Fibroblast of lung (primary cell): ENCODE measurements around the gene CD48. TPM values are rescaled to one million over a fixed set of nuclear protein-coding genes. Genes with fewer than 3 reads are reported as not detected.

Experiments used
- DNase-seq, 2 donors: peaks; one replicate each; pipeline versions ENCODE4 v3.0.0 to v3.0.0-alpha.2; 2010; ENCODE audit warnings: low read depth in 2 of 2
- H2AFZ ChIP-seq: 2 replicates; pipeline ENCODE4 v1.5.1; 2012; ENCODE audit warnings: low read length, control low read depth, inconsistent platforms
- H3K27ac ChIP-seq: 2 replicates; pipeline ENCODE4 v1.5.1; 2011; ENCODE audit warnings: low read length, control low read depth; ENCODE audit not compliant: insufficient read depth
- H3K27me3 ChIP-seq: 2 replicates; pipeline ENCODE4 v1.5.1; 2011; ENCODE audit warnings: mild to moderate bottlenecking, low read length; ENCODE audit not compliant: control insufficient read depth, insufficient read depth
- H3K36me3 ChIP-seq: 2 replicates; pipeline ENCODE4 v1.5.1; 2011; ENCODE audit warnings: low read length; ENCODE audit not compliant: control insufficient read depth, insufficient read depth
- H3K4me1 ChIP-seq: 2 replicates; pipeline ENCODE4 v1.5.1; 2011; ENCODE audit warnings: low read length; ENCODE audit not compliant: control insufficient read depth, insufficient read depth; ENCODE audit errors: extremely low read depth
- H3K4me2 ChIP-seq: 2 replicates; pipeline ENCODE4 v1.5.1; 2011; ENCODE audit warnings: low read length, control low read depth; ENCODE audit not compliant: insufficient read depth; ENCODE audit errors: extremely low read depth
- H3K4me3 ChIP-seq, 4 experiments: fragments of 200-600 bp in 1 of 4; sonication (generic) in 1 of 4; replicated peaks in 1 of 4; 2 replicates each; pipeline ENCODE4 v1.5.1; 2011 to 2016; ENCODE audit warnings: low read length in 4 of 4, low read depth in 3 of 4, mild to moderate bottlenecking in 3 of 4, control low read depth in 2 of 4, inconsistent platforms in 1 of 4, mixed read lengths in 1 of 4; ENCODE audit not compliant: insufficient read depth in 1 of 4; ENCODE audit errors: control extremely low read depth in 1 of 4
- H3K79me2 ChIP-seq: 2 replicates; pipeline ENCODE4 v1.5.1; 2012; ENCODE audit warnings: mild to moderate bottlenecking, low read length, inconsistent platforms; ENCODE audit not compliant: control insufficient read depth, insufficient read depth
- H3K9ac ChIP-seq: 2 replicates; pipeline ENCODE4 v1.5.1; 2011; ENCODE audit warnings: mild to moderate bottlenecking, low read length, control low read depth; ENCODE audit not compliant: insufficient read depth
- H3K9me3 ChIP-seq: 2 replicates; pipeline ENCODE4 v1.5.1; 2012; ENCODE audit warnings: low read depth, low read length; ENCODE audit not compliant: control insufficient read depth, insufficient read depth
- H4K20me1 ChIP-seq: 2 replicates; pipeline ENCODE4 v1.5.1; 2011; ENCODE audit warnings: low read length; ENCODE audit not compliant: control insufficient read depth, insufficient read depth; ENCODE audit errors: extremely low read depth
- CTCF ChIP-seq, 2 donors: IDR thresholded peaks in 1 of 2; conservative IDR thresholded peaks in 1 of 2; 1 replicate in 1 of 2; 2 replicates in 1 of 2; pipeline ENCODE4 v1.5.1; 2011 to 2012; ENCODE audit warnings: low read length in 2 of 2, control low read depth in 1 of 2, inconsistent platforms in 1 of 2, low read depth in 1 of 2, mild to moderate bottlenecking in 1 of 2
- EZH2 ChIP-seq: IDR thresholded peaks from 2 replicates; pipeline ENCODE4 v1.5.1; 2012; ENCODE audit warnings: low read length, control low read depth, mild to moderate bottlenecking; ENCODE audit errors: missing control alignments
- polyA plus RNA-seq, 2 donors: library from polyadenylated mRNA; depleted of rRNA in 1 of 2; stranded (reverse) in 1 of 2; unstranded in 1 of 2; fragments of >200 nt; gene quantifications; 2 replicates each; pipeline ENCODE4 v1.2.1, GENCODE V29; 2011 to 2012; ENCODE audit warnings: missing spikeins in 1 of 2
- total RNA-seq: library from RNA; depleted of rRNA; stranded (reverse); fragments of >200 nt; gene quantifications from 2 replicates; pipeline ENCODE4 v1.2.1, GENCODE V29; 2014

The CD48 gene
- total and polyA plus RNA-seq, 2 donors (not counting 1 experiment from before 2014, with no cell fraction given) = not detected

GRCh38 chr1:160638540-160638857, 73.1 kb downstream of the CD48 start:
- Histone ChIP-seq H3K9ac (no peak overlapping the region), H3K36me3 (no peaks in the 10 kb centered on the region), H2AFZ (no peak overlapping the region), H3K27ac (no peak overlapping the region), H3K4me3 (no peak overlapping the region), H3K27me3 (no peaks in the 10 kb centered on the region), H3K9me3 (no peaks in the 10 kb centered on the region), H3K4me2 (no peak overlapping the region), H3K79me2 (no peaks in the 10 kb centered on the region), H3K4me1 (no peaks in the 10 kb centered on the region), H4K20me1 (no peaks in the 10 kb centered on the region)
- DNase-seq = no peak
- TF ChIP-seq EZH2 = no peak
- no peak for TF ChIP-seq CTCF (conservative IDR thresholded peaks at IDR 0.05 in 1 of 2, IDR thresholded peaks at IDR 0.05 in 1 of 2; ENCODE audit: low read depth in 1 of 2, low read length in 2 of 2)

- Histone ChIP-seq H3K79me2 (no peaks in the 10 kb centered on the region), H3K4me2 (no peak overlapping the region), H3K4me3 (no peak overlapping the region), H4K20me1 (no peaks in the 10 kb centered on the region), H2AFZ (no peak overlapping the region), H3K9me3 (no peaks in the 10 kb centered on the region), H3K9ac (no peak overlapping the region), H3K27ac (no peak overlapping the region), H3K4me1 (no peaks in the 10 kb centered on the region), H3K27me3 (no peaks in the 10 kb centered on the region), H3K36me3 (no peaks in the 10 kb centered on the region)
- peak in 1 of 2 donors; percentile 2 for DNase-seq
- TF ChIP-seq EZH2 (no peak), CTCF (conservative IDR thresholded peaks at IDR 0.05 in 1 of 2, IDR thresholded peaks at IDR 0.05 in 1 of 2; ENCODE audit: low read depth in 1 of 2, low read length in 2 of 2) (no peak)
These were observed 73.6 kb downstream of the CD48 start for GRCh38 chr1:160637821-160638539.

GRCh38 chr1:160637065-160637464, 74.6 kb downstream of the CD48 start:
- no peaks in the 10 kb centered on the region for H3K27me3 ChIP-seq
- H3K27ac ChIP-seq = no peak overlapping the region
- H3K4me2 ChIP-seq = no peak overlapping the region
- TF ChIP-seq EZH2 = no peak
- TF ChIP-seq CTCF (conservative IDR thresholded peaks at IDR 0.05 in 1 of 2, IDR thresholded peaks at IDR 0.05 in 1 of 2; ENCODE audit: low read depth in 1 of 2, low read length in 2 of 2) = no peak
- DNase-seq = no peak
- H4K20me1 ChIP-seq = no peaks in the 10 kb centered on the region
- no peak overlapping the region for H2AFZ ChIP-seq
- H3K4me3 ChIP-seq = no peak overlapping the region
- H3K79me2 ChIP-seq = no peaks in the 10 kb centered on the region
- H3K9me3 ChIP-seq = no peaks in the 10 kb centered on the region
- H3K9ac ChIP-seq = no peak overlapping the region
- no peaks in the 10 kb centered on the region for H3K4me1 ChIP-seq
- no peaks in the 10 kb centered on the region for H3K36me3 ChIP-seq
